WI38 (cell line): ENCODE data around the gene GNMT.

ENCODE experiments used
- H3K4me3 ChIP-seq: 2 replicates; pipeline ENCODE4 v1.5.1; 2011; ENCODE audit warnings: low read depth, mild to moderate bottlenecking, control low read depth, low read length
- CTCF ChIP-seq: IDR thresholded peaks from 2 replicates; pipeline ENCODE4 v1.5.1; 2012; ENCODE audit warnings: low read depth, mild to moderate bottlenecking, control low read depth, low read length

Gene GNMT

DNA sequence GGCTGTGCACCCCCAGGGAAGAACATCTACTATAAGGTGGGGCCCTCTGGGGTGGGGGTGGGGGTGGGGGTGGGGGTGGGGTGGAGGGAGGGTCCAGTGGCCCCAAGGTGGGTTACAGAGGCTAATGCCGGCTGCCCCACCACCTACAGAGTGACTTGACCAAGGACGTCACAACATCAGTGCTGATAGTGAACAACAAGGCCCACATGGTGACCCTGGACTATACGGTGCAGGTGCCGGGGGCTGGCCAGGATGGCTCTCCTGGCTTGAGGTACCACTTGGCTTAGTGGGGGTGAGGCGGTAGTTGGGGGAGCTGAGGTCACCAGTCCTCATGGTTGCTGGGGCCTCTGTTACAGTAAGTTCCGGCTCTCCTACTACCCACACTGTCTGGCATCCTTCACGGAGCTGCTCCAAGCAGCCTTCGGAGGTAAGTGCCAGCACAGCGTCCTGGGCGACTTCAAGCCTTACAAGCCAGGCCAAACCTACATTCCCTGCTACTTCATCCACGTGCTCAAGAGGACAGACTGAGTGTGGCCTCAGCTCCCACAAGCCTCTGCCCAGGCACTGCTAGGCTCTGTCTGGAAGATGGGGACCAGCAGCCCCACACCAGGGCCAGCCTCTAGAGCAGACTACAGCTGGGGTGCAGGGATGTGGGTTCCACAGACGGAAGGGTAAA, 2.8 kb downstream of the GNMT start:
- no peak for TF ChIP-seq CTCF
- no peak overlapping the region for H3K4me3 ChIP-seq

DNA sequence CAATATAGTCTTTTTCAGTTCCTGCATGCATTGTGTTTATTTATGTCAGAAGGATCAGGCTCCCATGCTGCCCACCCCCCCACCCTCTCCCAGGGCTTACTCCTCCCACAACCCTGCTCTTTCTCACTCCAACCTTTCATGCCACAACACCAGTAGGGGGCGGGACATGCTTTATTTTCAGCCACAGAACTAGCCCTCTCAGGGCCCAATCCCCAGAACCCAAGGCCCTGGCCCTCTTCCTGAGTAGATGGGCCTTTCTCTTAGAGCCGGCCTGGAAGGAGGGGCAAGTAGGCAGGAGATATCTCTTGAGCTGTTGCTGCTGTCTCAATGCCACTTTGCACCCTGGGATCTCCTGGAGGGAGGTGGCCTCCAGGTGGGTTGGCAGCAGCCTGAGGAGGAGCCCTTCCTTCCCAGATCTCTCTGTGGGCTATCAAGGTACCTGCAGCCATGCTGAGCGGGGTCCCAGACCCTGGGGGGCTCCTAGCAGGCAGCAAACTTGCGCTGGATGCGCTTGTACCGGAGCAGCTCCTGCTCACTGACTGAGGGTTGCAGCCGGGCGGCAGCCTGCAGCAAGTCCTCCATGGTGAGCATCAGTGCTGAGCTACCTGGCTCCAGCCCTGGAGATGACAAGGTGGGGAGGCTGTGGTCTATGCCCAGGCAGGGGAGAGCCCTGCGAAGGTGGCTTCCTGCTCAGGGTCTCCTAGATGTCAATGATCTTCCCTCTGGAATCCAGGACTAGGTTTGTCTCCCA, 3.5 kb downstream of the GNMT start:
- TF ChIP-seq CTCF = peak; percentile 40
- H3K4me3 ChIP-seq = no peak overlapping the region

DNA sequence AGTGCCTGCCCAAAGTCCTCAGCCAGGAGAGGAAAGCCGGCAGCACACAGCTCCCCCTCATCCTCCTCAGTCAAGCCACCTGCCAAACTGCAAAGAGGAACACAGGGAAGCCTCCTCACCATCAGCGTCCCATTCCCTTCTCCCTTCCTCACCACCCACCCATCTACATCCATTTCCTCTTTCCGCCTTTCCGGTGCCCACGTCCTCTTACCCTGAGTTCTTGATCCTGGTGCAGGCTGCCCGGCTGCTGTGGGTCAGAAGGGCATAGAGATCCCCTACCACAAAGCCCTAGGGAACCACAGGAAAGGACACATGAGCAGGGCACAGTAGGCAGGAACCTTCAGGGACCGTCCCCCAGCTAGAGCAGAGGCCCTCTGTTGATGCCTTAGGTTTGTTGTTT, 6.0 kb downstream of the GNMT start:
- H3K4me3 ChIP-seq = no peak overlapping the region
- no peak for TF ChIP-seq CTCF

DNA sequence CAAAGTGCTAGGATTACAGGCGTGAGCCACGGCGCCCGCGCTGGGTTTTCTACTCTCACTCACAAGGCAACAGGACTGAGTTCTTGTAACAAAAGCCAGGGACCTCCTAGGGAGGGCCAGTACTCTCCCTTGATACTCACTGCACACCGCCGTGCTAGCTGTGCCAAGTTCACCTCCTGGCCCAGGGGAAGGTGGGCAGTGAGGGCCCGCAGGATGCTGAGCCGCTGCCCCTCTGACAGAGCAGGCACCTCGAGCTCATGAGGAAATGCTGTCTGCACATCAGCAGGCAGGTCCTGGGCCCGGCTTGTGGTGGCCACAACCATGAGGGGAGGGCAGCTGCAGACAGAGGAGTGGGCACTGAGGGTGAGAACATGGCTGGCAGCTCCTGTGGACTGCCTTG, 6.7 kb downstream of the GNMT start:
- TF ChIP-seq CTCF = no peak

GRCh38 chr6:42968126-42968701, 7.7 kb downstream of the GNMT start:
- no peak overlapping the region for H3K4me3 ChIP-seq
- no peak for TF ChIP-seq CTCF

More for the DNA sequence above, 6.7 kb downstream of the GNMT start:
- H3K4me3 ChIP-seq = no peak overlapping the region

- no peak overlapping the region for H3K4me3 ChIP-seq
- TF ChIP-seq CTCF = no peak
Measured at GRCh38 chr6:42968783-42969182, 8.2 kb downstream of the GNMT start.

GRCh38 chr6:42969431-42969830, 8.9 kb downstream of the GNMT start:
- TF ChIP-seq CTCF = no peak

More at GRCh38 chr6:42969431-42969830, 8.9 kb downstream of the GNMT start:
- no peak overlapping the region for H3K4me3 ChIP-seq
